Measurements from ENCODE around the gene SETD1A. TPM values are rescaled to one million over a fixed set of nuclear protein-coding genes. Genes with fewer than 3 reads are reported as not detected.

Gene SETD1A
- total RNA-seq, 1 experiment from 2014 or later: 33.2 TPM

DNA sequence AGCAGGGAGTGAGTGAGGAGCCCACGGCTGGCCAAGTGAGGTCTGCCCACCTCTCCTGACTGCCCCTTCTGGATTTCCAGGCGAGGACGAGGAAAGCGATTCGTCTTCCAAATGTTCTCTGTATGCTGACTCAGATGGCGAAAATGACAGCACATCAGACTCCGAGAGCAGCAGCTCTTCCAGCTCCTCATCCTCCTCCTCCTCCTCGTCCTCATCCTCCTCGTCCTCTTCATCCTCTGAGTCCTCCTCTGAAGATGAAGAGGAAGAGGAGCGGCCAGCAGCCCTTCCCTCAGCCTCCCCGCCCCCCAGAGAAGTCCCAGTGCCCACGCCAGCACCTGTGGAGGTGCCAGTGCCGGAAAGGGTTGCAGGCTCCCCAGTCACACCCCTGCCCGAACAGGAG lies 13.7 kb downstream of the SETD1A start:
- POLR2A ChIA-PET (ENCODE audit: unreplicated experiment): interaction anchor here (0.6 kb wide), 1 partner anchor 166 kb away, joined by 8 read pairs; no protein-coding TSS in a partner anchor
- peak in 1 of 2 experiments; percentile 30 for DNase-seq
- TF ChIP-seq, protein P1, sequence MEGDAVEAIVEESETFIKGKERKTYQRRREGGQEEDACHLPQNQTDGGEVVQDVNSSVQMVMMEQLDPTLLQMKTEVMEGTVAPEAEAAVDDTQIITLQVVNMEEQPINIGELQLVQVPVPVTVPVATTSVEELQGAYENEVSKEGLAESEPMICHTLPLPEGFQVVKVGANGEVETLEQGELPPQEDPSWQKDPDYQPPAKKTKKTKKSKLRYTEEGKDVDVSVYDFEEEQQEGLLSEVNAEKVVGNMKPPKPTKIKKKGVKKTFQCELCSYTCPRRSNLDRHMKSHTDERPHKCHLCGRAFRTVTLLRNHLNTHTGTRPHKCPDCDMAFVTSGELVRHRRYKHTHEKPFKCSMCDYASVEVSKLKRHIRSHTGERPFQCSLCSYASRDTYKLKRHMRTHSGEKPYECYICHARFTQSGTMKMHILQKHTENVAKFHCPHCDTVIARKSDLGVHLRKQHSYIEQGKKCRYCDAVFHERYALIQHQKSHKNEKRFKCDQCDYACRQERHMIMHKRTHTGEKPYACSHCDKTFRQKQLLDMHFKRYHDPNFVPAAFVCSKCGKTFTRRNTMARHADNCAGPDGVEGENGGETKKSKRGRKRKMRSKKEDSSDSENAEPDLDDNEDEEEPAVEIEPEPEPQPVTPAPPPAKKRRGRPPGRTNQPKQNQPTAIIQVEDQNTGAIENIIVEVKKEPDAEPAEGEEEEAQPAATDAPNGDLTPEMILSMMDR (conservative IDR thresholded peaks at IDR 0.05): no peak
- no peak for TF ChIP-seq EZH2 (IDR thresholded peaks at IDR 0.05; ENCODE audit: low read depth)
- peaks cover 11% of the 10 kb centered on the region for H4K20me1 ChIP-seq (ENCODE audit: insufficient read depth)
- no TSS peak for BruUV-seq (replicated peaks)
- no peaks in the 10 kb centered on the region for H3K4me1 ChIP-seq (replicated peaks; ENCODE audit: insufficient read depth)
- CTCF ChIA-PET: interaction anchor here (0.6 kb wide), 1 partner anchor 24 kb away, joined by 9 read pairs; no protein-coding TSS in a partner anchor
- H3K27me3 ChIP-seq (ENCODE audit: insufficient read depth, low read depth): no peaks in the 10 kb centered on the region
- H3K4me3 ChIP-seq: no peak overlapping the region
- H3F3A ChIP-seq (ENCODE audit: insufficient read depth, low read depth): no peaks in the 10 kb centered on the region
- intact Hi-C loops (cut with micrococcal nuclease; ENCODE audit: unreplicated experiment): no loop called here
- no peak overlapping the region for H3K27ac ChIP-seq
- no peaks in the 10 kb centered on the region for H3K9me2 ChIP-seq (ENCODE audit: insufficient read depth)
- no peaks in the 10 kb centered on the region for H3K9me3 ChIP-seq (ENCODE audit: insufficient read depth, low read depth)
- H3K79me2 ChIP-seq (ENCODE audit: low read depth): no peaks in the 10 kb centered on the region
- no peak overlapping the region for H3K4me2 ChIP-seq
- H2AFZ ChIP-seq: no peak overlapping the region
- peaks cover 48% of the 10 kb centered on the region for H3K36me3 ChIP-seq (ENCODE audit: low read depth)

DNA sequence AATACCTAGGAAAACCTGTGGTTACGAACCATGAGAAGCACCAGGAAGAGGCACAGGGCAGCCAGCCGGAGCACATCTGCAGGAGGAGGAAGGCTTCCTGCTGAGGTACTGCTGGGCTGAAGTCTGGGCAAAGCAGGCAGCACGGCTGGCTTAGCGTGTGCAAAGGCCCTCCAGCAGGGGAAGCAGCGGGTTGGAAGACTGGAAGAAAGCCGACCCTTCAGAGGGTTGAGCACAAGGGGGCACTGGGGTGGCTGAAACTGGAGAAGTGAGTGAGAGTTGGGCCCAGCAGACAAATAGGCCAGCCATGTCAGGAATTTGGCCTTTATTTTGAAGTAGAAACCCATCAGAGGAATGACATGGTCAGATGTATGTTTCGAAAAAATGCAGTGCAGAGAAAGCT lies 15.3 kb downstream of the SETD1A start:
- DNase-seq: peak in 1 of 2 experiments; percentile 9
- Histone ChIP-seq H3K36me3 (ENCODE audit: low read depth) (peaks cover 39% of the 10 kb centered on the region), H3K9me3 (ENCODE audit: insufficient read depth, low read depth) (no peaks in the 10 kb centered on the region), H3K4me2 (no peak overlapping the region), H3K79me2 (ENCODE audit: low read depth) (no peaks in the 10 kb centered on the region), H3K4me3 (no peak overlapping the region), H3K9me2 (ENCODE audit: insufficient read depth) (no peaks in the 10 kb centered on the region), H2AFZ (no peak overlapping the region), H3K4me1 (replicated peaks; ENCODE audit: insufficient read depth) (no peaks in the 10 kb centered on the region), H3K27ac (no peak overlapping the region), H3K27me3 (ENCODE audit: insufficient read depth, low read depth) (no peaks in the 10 kb centered on the region), H3F3A (ENCODE audit: insufficient read depth, low read depth) (no peaks in the 10 kb centered on the region; the same call in 1 of the 2 replicates), H4K20me1 (ENCODE audit: insufficient read depth) (peaks cover 11% of the 10 kb centered on the region)
- ChIA-PET POLR2A (ENCODE audit: unreplicated experiment) (no interaction called here), CTCF (no interaction called here)
- intact Hi-C loops (cut with micrococcal nuclease; ENCODE audit: unreplicated experiment): no loop called here
- no peak for TF ChIP-seq EZH2 (IDR thresholded peaks at IDR 0.05; ENCODE audit: low read depth)
- TF ChIP-seq, protein P1 (conservative IDR thresholded peaks at IDR 0.05): no peak
- no TSS peak for BruUV-seq (replicated peaks)

DNA sequence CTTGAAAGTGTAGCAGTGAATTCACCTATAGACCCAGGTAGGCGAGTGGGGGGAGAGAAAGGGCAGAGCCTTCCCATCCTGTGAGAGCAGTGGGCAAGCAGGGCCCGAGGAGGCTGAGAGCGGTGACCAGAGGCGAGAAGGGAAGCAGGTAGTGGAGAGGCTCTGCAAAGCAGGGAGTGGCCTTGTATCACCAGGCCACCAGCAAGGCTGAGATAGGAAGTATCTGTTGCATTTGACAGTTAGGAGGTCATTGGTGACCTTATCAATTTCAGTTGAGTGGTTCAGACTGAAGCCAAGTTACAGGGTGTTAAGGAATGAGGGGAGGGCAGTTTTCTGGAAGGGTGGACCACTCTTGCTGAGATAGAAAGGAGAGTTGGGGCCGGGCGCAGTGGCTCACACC lies 16.8 kb downstream of the SETD1A start:
- Histone ChIP-seq H3K79me2 (ENCODE audit: low read depth) (no peaks in the 10 kb centered on the region), H3K27ac (no peak overlapping the region), H2AFZ (no peak overlapping the region), H3K4me3 (no peak overlapping the region), H3K9me2 (ENCODE audit: insufficient read depth) (no peaks in the 10 kb centered on the region), H3K36me3 (ENCODE audit: low read depth) (peaks cover 30% of the 10 kb centered on the region), H3K27me3 (ENCODE audit: insufficient read depth, low read depth) (no peaks in the 10 kb centered on the region), H4K20me1 (ENCODE audit: insufficient read depth) (peaks cover 12% of the 10 kb centered on the region; the same call in 1 of the 2 replicates), H3F3A (ENCODE audit: insufficient read depth, low read depth) (no peaks in the 10 kb centered on the region; the same call in 1 of the 2 replicates), H3K4me2 (no peak overlapping the region), H3K9me3 (ENCODE audit: insufficient read depth, low read depth) (no peaks in the 10 kb centered on the region), H3K4me1 (replicated peaks; ENCODE audit: insufficient read depth) (no peaks in the 10 kb centered on the region)
- intact Hi-C loops (cut with micrococcal nuclease; ENCODE audit: unreplicated experiment): no loop called here
- ChIA-PET POLR2A (ENCODE audit: unreplicated experiment) (no interaction called here), CTCF (no interaction called here)
- TF ChIP-seq, protein P1 (conservative IDR thresholded peaks at IDR 0.05): no peak
- TF ChIP-seq EZH2 (IDR thresholded peaks at IDR 0.05; ENCODE audit: low read depth): no peak
- BruUV-seq (replicated peaks): no TSS peak
- DNase-seq: peak in 1 of 2 experiments; percentile 13

Data from PC-9 (cell line).